Gastroesophageal sphincter (tissue), 3 donors: ENCODE results near the gene PSMB11.

ENCODE experiments used
- CTCF ChIP-seq, 4 experiments: fragments of 200-600 bp in 2 of 4; fragments of 450-650 bp in 2 of 4; sonication (generic) in 1 of 4; IDR thresholded peaks; one replicate each; pipeline ENCODE4 v1.5.1; 2017 to 2019; ENCODE audit warnings: antibody characterized with exemption in 4 of 4, mild to moderate bottlenecking in 2 of 4, moderate library complexity in 2 of 4
- POLR2A ChIP-seq, 2 donors: fragments of 450-650 bp; IDR thresholded peaks; one replicate each; pipeline ENCODE4 v1.6.1; 2017; ENCODE audit warnings: antibody characterized with exemption in 2 of 2, mild to moderate bottlenecking in 2 of 2, moderate library complexity in 1 of 2
- POLR2AphosphoS5 ChIP-seq: sonication (generic); formaldehyde crosslinking; IDR thresholded peaks from one replicate; pipeline ENCODE4 v1.6.1; 2017; ENCODE audit warnings: antibody characterized with exemption

GRCh38 chr14:23077962-23078361 lies 36.0 kb downstream of the PSMB11 start:
- no peak for TF ChIP-seq CTCF (IDR thresholded peaks at IDR 0.05)
- TF ChIP-seq POLR2AphosphoS5, result no peak
- no peak for TF ChIP-seq POLR2A (IDR thresholded peaks at IDR 0.05)
